A673 (cell line): Measurements from ENCODE around the gene HBG1. TPM values are rescaled to one million over a fixed set of nuclear protein-coding genes. Genes with fewer than 3 reads are reported as not detected.

Source experiments
- BruUV-seq: library from RNA; stranded (reverse); fragments of 400-500 nt; replicated peaks from 2 replicates; lab custom pipeline; 2021; lab: Mats Ljungman, UMichigan
- CTCF ChIA-PET: fragments of 300-600 bp; sonication (Branson Sonifier 250); formaldehyde crosslinking; loops from one replicate; lab custom pipeline; 2022; ENCODE audit warnings: antibody characterized with exemption; lab: Charles Lee
- POLR2A ChIA-PET: fragments of 300-600 bp; sonication (Branson Sonifier 250); formaldehyde crosslinking; loops from one replicate; lab custom pipeline; 2022; ENCODE audit warnings: antibody characterized with exemption; ENCODE audit not compliant: low non-redundant PET; lab: Charles Lee
- DNase-seq: peaks from one replicate; pipeline ENCODE4 v3.0.0-alpha.2; 2015; ENCODE audit warnings: low spot score
- H3K27ac ChIP-seq: fragments of 200-600 bp; sonication (generic); 2 replicates; pipeline ENCODE4 v1.5.1; 2016; ENCODE audit warnings: mixed run types, low read depth, mild to moderate bottlenecking, mixed read lengths, antibody characterized with exemption, low read length; ENCODE audit not compliant: poor library complexity, severe bottlenecking
- H3K27me3 ChIP-seq: fragments of 200-600 bp; sonication (generic); replicated peaks from 2 replicates; pipeline ENCODE4 v1.6.1; 2017; ENCODE audit warnings: mixed run types, low read depth, mild to moderate bottlenecking, mixed read lengths, antibody characterized with exemption, low read length; ENCODE audit not compliant: insufficient read depth, poor library complexity
- H3K36me3 ChIP-seq: fragments of 200-600 bp; sonication (generic); 2 replicates; pipeline ENCODE4 v1.6.1; 2016; ENCODE audit warnings: mixed run types, mild to moderate bottlenecking, mixed read lengths, antibody characterized with exemption, low read length; ENCODE audit not compliant: insufficient read depth, poor library complexity, severe bottlenecking
- H3K4me1 ChIP-seq: fragments of 200-600 bp; sonication (generic); 2 replicates; pipeline ENCODE4 v1.6.1; 2017; ENCODE audit warnings: mixed run types, mild to moderate bottlenecking, mixed read lengths, antibody characterized with exemption, low read length; ENCODE audit not compliant: insufficient read depth, poor library complexity, severe bottlenecking
- H3K4me3 ChIP-seq: fragments of 200-600 bp; sonication (generic); 2 replicates; pipeline ENCODE4 v1.5.1; 2016; ENCODE audit warnings: low read depth, mixed run types, mild to moderate bottlenecking, mixed read lengths, low read length; ENCODE audit not compliant: poor library complexity, severe bottlenecking
- H3K9me3 ChIP-seq: fragments of 200-600 bp; sonication (generic); 2 replicates; pipeline ENCODE4 v1.6.1; 2016; ENCODE audit warnings: mixed run types, low read depth, mild to moderate bottlenecking, mixed read lengths, antibody characterized with exemption, low read length; ENCODE audit not compliant: poor library complexity, severe bottlenecking
- EZH2 ChIP-seq: fragments of 200-600 bp; sonication (generic); IDR thresholded peaks from 2 replicates; pipeline ENCODE4 v1.6.1; 2017; ENCODE audit warnings: borderline replicate concordance, low read depth, mild to moderate bottlenecking, mixed read lengths, antibody characterized with exemption, low read length; ENCODE audit not compliant: poor library complexity, severe bottlenecking
- intact Hi-C: fragments of 100-400 bp; cut with micrococcal nuclease; formaldehyde crosslinking; loops from one replicate; pipeline ENCODE4 v1.10.0; 2022; ENCODE audit not compliant: unreplicated experiment
- total RNA-seq: library from RNA; stranded (reverse); gene quantifications from 2 replicates; pipeline ENCODE4 v1.2.3, GENCODE V29; 2021
- TF ChIP-seq, protein P1 (sequence below): fragments of 300-800, 200-600 bp; sonication (generic); conservative IDR thresholded peaks from 2 replicates; pipeline ENCODE4 v1.5.1; 2017; ENCODE audit warnings: low read depth, mild to moderate bottlenecking, antibody characterized with exemption, low read length, moderate library complexity, mixed read lengths

Gene HBG1
- total RNA-seq, 1 experiment from 2014 or later = not detected

DNA sequence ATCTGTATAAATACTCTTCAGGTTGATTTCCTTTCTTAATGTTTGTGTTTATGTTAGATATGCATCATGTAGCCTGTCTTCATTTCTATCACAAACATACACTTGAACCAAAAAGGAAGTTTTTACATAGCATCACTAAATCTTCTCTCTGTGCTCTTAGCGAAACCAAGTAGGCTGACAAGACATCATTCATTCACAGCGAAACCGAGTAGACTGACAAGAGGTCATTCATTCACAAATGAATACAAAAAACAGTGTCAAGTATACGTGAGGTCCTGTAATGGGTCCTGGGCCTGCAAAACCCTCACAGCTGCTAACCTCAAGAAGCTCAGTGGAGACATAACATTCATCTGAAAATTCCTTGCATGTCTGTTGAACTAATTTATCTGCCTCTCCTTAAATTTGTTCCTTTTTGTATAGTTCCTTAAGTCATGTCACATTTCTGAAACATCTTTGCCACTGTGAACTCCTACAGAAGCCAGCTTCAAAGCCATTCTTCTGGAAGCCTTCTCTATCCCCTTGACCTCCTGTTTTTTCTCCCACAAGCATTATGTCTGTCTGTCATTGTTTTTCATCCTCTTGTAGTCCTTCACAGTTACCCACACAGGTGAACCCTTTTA is 29.9 kb upstream of the HBG1 start:
- no TSS peak for BruUV-seq
- Histone ChIP-seq H3K36me3 (no peaks in the 10 kb centered on the region), H3K9me3 (no peaks in the 10 kb centered on the region), H3K27ac (no peak overlapping the region), H3K27me3 (no peaks in the 10 kb centered on the region), H3K4me3 (no peak overlapping the region), H3K4me1 (no peaks in the 10 kb centered on the region)
- TF ChIP-seq EZH2 = no peak
- TF ChIP-seq, protein P1, sequence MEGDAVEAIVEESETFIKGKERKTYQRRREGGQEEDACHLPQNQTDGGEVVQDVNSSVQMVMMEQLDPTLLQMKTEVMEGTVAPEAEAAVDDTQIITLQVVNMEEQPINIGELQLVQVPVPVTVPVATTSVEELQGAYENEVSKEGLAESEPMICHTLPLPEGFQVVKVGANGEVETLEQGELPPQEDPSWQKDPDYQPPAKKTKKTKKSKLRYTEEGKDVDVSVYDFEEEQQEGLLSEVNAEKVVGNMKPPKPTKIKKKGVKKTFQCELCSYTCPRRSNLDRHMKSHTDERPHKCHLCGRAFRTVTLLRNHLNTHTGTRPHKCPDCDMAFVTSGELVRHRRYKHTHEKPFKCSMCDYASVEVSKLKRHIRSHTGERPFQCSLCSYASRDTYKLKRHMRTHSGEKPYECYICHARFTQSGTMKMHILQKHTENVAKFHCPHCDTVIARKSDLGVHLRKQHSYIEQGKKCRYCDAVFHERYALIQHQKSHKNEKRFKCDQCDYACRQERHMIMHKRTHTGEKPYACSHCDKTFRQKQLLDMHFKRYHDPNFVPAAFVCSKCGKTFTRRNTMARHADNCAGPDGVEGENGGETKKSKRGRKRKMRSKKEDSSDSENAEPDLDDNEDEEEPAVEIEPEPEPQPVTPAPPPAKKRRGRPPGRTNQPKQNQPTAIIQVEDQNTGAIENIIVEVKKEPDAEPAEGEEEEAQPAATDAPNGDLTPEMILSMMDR = no peak
- CTCF ChIA-PET = no interaction called here
- no peak for DNase-seq
- intact Hi-C loops = no loop called here
- POLR2A ChIA-PET = no interaction called here

- Histone ChIP-seq H3K27ac (no peak overlapping the region), H3K36me3 (no peaks in the 10 kb centered on the region), H3K4me1 (no peaks in the 10 kb centered on the region), H3K4me3 (no peak overlapping the region), H3K27me3 (no peaks in the 10 kb centered on the region), H3K9me3 (no peaks in the 10 kb centered on the region)
- no TSS peak for BruUV-seq
- ChIA-PET POLR2A (no interaction called here), CTCF (no interaction called here)
- no peak for DNase-seq
- TF ChIP-seq, protein P1 = no peak
- no peak for TF ChIP-seq EZH2
- intact Hi-C loops = no loop called here
Observed at GRCh38 chr11:5277807-5278382, 28.2 kb upstream of the HBG1 start.

- Histone ChIP-seq H3K36me3 (no peaks in the 10 kb centered on the region), H3K27me3 (no peaks in the 10 kb centered on the region), H3K27ac (no peak overlapping the region), H3K9me3 (no peaks in the 10 kb centered on the region), H3K4me1 (no peaks in the 10 kb centered on the region), H3K4me3 (no peak overlapping the region)
- DNase-seq = no peak
- intact Hi-C loops = no loop called here
- ChIA-PET POLR2A (no interaction called here), CTCF (no interaction called here)
- TF ChIP-seq, protein P1 = no peak
- TF ChIP-seq EZH2 = no peak
- no TSS peak for BruUV-seq
Observed at GRCh38 chr11:5276697-5277096, 27.0 kb upstream of the HBG1 start.
